ENCODE results near the gene EXOSC9.

DNA sequence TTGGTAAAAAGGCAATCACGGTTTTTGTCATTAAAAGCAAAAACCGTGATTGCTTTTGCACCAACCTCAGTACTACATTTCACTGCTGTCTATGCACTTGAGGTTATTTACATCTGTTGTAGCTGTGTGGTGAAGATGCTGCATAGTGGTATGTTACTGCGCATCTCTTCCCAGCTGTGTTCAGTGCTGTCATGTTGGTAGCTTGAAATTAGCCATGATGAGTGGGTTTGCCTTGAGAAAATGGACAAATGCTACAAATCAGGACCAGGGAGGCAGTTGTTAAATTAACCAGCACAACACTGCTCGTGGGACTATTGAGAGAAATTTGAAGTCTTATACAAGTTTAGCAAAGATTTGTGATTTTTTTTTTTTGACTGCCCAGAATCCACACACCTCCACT, 34.0 kb upstream of the EXOSC9 start:
- TF ChIP-seq, protein P1, sequence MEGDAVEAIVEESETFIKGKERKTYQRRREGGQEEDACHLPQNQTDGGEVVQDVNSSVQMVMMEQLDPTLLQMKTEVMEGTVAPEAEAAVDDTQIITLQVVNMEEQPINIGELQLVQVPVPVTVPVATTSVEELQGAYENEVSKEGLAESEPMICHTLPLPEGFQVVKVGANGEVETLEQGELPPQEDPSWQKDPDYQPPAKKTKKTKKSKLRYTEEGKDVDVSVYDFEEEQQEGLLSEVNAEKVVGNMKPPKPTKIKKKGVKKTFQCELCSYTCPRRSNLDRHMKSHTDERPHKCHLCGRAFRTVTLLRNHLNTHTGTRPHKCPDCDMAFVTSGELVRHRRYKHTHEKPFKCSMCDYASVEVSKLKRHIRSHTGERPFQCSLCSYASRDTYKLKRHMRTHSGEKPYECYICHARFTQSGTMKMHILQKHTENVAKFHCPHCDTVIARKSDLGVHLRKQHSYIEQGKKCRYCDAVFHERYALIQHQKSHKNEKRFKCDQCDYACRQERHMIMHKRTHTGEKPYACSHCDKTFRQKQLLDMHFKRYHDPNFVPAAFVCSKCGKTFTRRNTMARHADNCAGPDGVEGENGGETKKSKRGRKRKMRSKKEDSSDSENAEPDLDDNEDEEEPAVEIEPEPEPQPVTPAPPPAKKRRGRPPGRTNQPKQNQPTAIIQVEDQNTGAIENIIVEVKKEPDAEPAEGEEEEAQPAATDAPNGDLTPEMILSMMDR (IDR thresholded peaks at IDR 0.05): no peak
- no peak for TF ChIP-seq POLR2A (IDR thresholded peaks at IDR 0.05)
- no peak for TF ChIP-seq POLR2AphosphoS5 (IDR thresholded peaks at IDR 0.05; ENCODE audit: insufficient read depth in 1 of 2, low read depth in 1 of 2)
